ENCODE measurements around the gene TMEM271. TPM values are rescaled to one million over a fixed set of nuclear protein-coding genes. Genes with fewer than 3 reads are reported as not detected.

TMEM271 gene
- total and polyA plus RNA-seq, 2 donors (not counting 3 experiments of a cell fraction or from before 2014, with no cell fraction given), result not detected

DNA sequence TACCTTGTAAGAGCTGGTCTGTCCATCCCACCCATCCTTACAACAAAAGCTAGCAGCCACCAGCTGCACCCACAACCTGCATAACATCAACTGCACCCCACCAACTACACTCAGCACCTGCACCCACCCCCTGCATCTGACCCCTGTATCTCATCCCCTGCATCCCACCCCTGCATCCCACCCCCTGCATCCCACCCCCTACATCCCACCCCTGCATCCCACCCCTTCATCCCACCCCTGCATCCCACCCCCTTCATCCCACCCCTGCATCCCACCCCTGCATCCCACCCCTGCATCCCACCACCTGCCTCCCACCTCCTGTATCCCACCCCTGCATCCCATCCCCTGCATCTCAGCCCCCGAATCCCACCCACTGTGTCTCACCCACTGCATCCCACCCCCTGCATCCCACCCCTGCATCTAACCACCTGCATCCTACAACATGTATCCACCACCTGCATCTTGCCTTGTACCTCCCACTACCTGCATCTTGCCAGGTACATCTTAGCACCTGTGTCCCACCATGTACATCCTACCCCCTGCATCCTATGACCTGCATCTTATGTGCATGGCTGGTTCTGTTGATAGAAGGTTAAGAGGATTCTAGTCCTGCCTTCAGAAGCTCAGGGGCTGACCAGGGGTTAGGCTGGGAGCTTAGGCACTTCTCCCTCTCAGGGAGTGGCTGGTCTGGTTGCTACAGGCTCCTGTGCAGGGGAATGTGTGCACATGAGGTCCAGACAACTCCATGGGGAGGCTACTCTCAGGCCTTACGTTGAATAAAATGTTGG lies 9.4 kb downstream of the TMEM271 start:
- Histone ChIP-seq H4K20me1 (replicated peaks; ENCODE audit: control insufficient read depth, extremely low read depth, insufficient read depth, low read length) (no peaks in the 10 kb centered on the region), H3K4me2 (ENCODE audit: insufficient read depth, low read length) (no peak overlapping the region), H3K79me2 (ENCODE audit: control insufficient read depth, insufficient read depth, low read length) (no peaks in the 10 kb centered on the region), H3K4me1 (ENCODE audit: control insufficient read depth, extremely low read depth, insufficient read depth, low read length) (no peaks in the 10 kb centered on the region), H3K9ac (replicated peaks; ENCODE audit: extremely low read depth, insufficient read depth, low read length) (no peak overlapping the region), H3K9me1 (replicated peaks; ENCODE audit: control insufficient read depth, extremely low read depth, insufficient read depth, low read length) (no peaks in the 10 kb centered on the region), H2AFZ (ENCODE audit: low read depth, low read length) (no peak overlapping the region), H3K4me3 (replicated peaks in 1 of 3; ENCODE audit: insufficient read depth in 1 of 3, low read depth in 1 of 3, low read length in 3 of 3) (no peak overlapping the region), H3K9me3 (replicated peaks; ENCODE audit: control insufficient read depth, insufficient read depth, low read length) (no peaks in the 10 kb centered on the region), H3K27ac (ENCODE audit: insufficient read depth, low read depth, low read length) (no peak overlapping the region), H3K27me3 (ENCODE audit: control insufficient read depth in 2 of 2, insufficient read depth in 2 of 2, low read length in 2 of 2) (no peaks in the 10 kb centered on the region), H3K36me3 (ENCODE audit: control insufficient read depth in 2 of 2, extremely low read depth in 1 of 2, insufficient read depth in 2 of 2, low read length in 2 of 2) (no peaks in the 10 kb centered on the region)
- CTCF ChIA-PET, result no interaction called here
- no TSS peak for BruUV-seq (replicated peaks)
- DNase-seq (ENCODE audit: low read depth, low spot score) (no peak), FAIRE-seq (no peak)
- dilution Hi-C loops (cut with MboI; ENCODE audit: extremely low pct_ligation_motif_present, low sequenced_read_pairs) (no loop called here), intact Hi-C loops (cut with micrococcal nuclease) (no loop called here)
- TF ChIP-seq POLR2A (IDR thresholded peaks at IDR 0.05; ENCODE audit: low read depth, low read length) (no peak), POLR2AphosphoS5 (IDR thresholded peaks at IDR 0.05; ENCODE audit: insufficient read depth, low read depth, low read length) (no peak), FOS (IDR thresholded peaks at IDR 0.05; ENCODE audit: borderline replicate concordance, insufficient read depth, low read length) (no peak), EZH2 (IDR thresholded peaks at IDR 0.05; ENCODE audit: borderline replicate concordance, low read depth, low read length, severe bottlenecking) (no peak), JUN (IDR thresholded peaks at IDR 0.05; ENCODE audit: borderline replicate concordance, insufficient read depth, insufficient read length, low read depth) (no peak), MYC (IDR thresholded peaks at IDR 0.05; ENCODE audit: low read depth, low read length) (no peak), GATA2 (IDR thresholded peaks at IDR 0.05; ENCODE audit: insufficient read depth, insufficient read length, low read depth, low read length) (no peak)
- TF ChIP-seq, protein P1, sequence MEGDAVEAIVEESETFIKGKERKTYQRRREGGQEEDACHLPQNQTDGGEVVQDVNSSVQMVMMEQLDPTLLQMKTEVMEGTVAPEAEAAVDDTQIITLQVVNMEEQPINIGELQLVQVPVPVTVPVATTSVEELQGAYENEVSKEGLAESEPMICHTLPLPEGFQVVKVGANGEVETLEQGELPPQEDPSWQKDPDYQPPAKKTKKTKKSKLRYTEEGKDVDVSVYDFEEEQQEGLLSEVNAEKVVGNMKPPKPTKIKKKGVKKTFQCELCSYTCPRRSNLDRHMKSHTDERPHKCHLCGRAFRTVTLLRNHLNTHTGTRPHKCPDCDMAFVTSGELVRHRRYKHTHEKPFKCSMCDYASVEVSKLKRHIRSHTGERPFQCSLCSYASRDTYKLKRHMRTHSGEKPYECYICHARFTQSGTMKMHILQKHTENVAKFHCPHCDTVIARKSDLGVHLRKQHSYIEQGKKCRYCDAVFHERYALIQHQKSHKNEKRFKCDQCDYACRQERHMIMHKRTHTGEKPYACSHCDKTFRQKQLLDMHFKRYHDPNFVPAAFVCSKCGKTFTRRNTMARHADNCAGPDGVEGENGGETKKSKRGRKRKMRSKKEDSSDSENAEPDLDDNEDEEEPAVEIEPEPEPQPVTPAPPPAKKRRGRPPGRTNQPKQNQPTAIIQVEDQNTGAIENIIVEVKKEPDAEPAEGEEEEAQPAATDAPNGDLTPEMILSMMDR (IDR thresholded peaks at IDR 0.05; ENCODE audit: extremely low read depth in 1 of 2, insufficient read depth in 1 of 2, low read depth in 1 of 2, low read length in 2 of 2), result no peak
- TF ChIP-seq, protein P2, sequence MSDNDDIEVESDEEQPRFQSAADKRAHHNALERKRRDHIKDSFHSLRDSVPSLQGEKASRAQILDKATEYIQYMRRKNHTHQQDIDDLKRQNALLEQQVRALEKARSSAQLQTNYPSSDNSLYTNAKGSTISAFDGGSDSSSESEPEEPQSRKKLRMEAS (IDR thresholded peaks at IDR 0.05; ENCODE audit: insufficient read depth, insufficient read length), result no peak
- POLR2A ChIA-PET, result no interaction called here

All from endothelial cell of umbilical vein (primary cell).